Gastrocnemius medialis (tissue), 4 donors: ENCODE data around the gene SCD.

ENCODE experiments used
- CTCF ChIP-seq, 5 experiments: fragments of 450-650 bp in 3 of 5; fragments of 200-600 bp in 2 of 5; sonication (generic) in 2 of 5; IDR thresholded peaks in 4 of 5; conservative IDR thresholded peaks in 1 of 5; 1 replicate in 4 of 5; 2 replicates in 1 of 5; pipeline ENCODE4 v1.5.1; 2016 to 2019; ENCODE audit warnings: antibody characterized with exemption in 5 of 5, mild to moderate bottlenecking in 3 of 5, moderate library complexity in 3 of 5
- POLR2A ChIP-seq, 2 donors: fragments of 450-650 bp; IDR thresholded peaks; one replicate each; pipeline ENCODE4 v1.6.1; 2017; ENCODE audit warnings: antibody characterized with exemption in 2 of 2, mild to moderate bottlenecking in 2 of 2, moderate library complexity in 2 of 2

- no peak for TF ChIP-seq CTCF (IDR thresholded peaks at IDR 0.05 in 4 of 5, conservative IDR thresholded peaks at IDR 0.05 in 1 of 5)
- TF ChIP-seq POLR2A (IDR thresholded peaks at IDR 0.05) = no peak
Observed at GRCh38 chr10:100353770-100354485, 6.9 kb downstream of the SCD start.
